AML-193 (cell line): ENCODE data around the gene PIGQ.

Source experiments
- DNase-seq, 2 experiments: peaks; one replicate each; lab custom pipeline; 2025; lab: John Stamatoyannopoulos, UW

PIGQ gene

GRCh38 chr16:534135-534534, 35.6 kb upstream of the PIGQ start:
- no peak for DNase-seq

- DNase-seq = no peak
These were observed 34.8 kb upstream of the PIGQ start for GRCh38 chr16:534856-535445.

- DNase-seq = no peak
These were observed 34.0 kb upstream of the PIGQ start for GRCh38 chr16:535446-536405.

- no peak for DNase-seq
These were observed 33.0 kb upstream of the PIGQ start for GRCh38 chr16:536746-537145.

- no peak for DNase-seq
These were observed 32.1 kb upstream of the PIGQ start for GRCh38 chr16:537415-538335.

- no peak for DNase-seq
These were observed 29.8 kb upstream of the PIGQ start for GRCh38 chr16:539901-540530.

- DNase-seq = no peak
These were observed 29.0 kb upstream of the PIGQ start for GRCh38 chr16:540645-541340.

- DNase-seq = no peak
These were observed 26.2 kb upstream of the PIGQ start for GRCh38 chr16:543301-544164.

GRCh38 chr16:544517-544916, 25.3 kb upstream of the PIGQ start:
- no peak for DNase-seq

GRCh38 chr16:546909-547770, 22.6 kb upstream of the PIGQ start:
- no peak for DNase-seq

GRCh38 chr16:548586-548985, 21.2 kb upstream of the PIGQ start:
- DNase-seq = no peak

GRCh38 chr16:549544-550263, 20.1 kb upstream of the PIGQ start:
- DNase-seq = no peak

- DNase-seq = no peak
These were observed 18.6 kb upstream of the PIGQ start for GRCh38 chr16:551210-551609.

GRCh38 chr16:552171-552570, 17.6 kb upstream of the PIGQ start:
- no peak for DNase-seq

- DNase-seq = no peak
These were observed 16.0 kb upstream of the PIGQ start for GRCh38 chr16:553601-554296.

- DNase-seq = no peak
These were observed 15.5 kb upstream of the PIGQ start for GRCh38 chr16:554297-554621.

GRCh38 chr16:554640-555365, 15.0 kb upstream of the PIGQ start:
- DNase-seq = no peak
